Stomach (tissue), 4 donors: Measurements from ENCODE around the gene KLK12.

Experiments used
- CTCF ChIP-seq, 7 experiments: fragments of 450-650 bp in 4 of 7; fragments of 200-600 bp in 3 of 7; sonication (generic) in 3 of 7; IDR thresholded peaks; one replicate each; pipeline ENCODE4 v1.5.1; 2016 to 2019; ENCODE audit warnings: antibody characterized with exemption in 7 of 7, control low read depth in 2 of 7, mild to moderate bottlenecking in 1 of 7
- EP300 ChIP-seq: sonication (generic); formaldehyde crosslinking; IDR thresholded peaks from one replicate; pipeline ENCODE4 v1.6.1; 2017; ENCODE audit warnings: antibody characterized with exemption
- POLR2A ChIP-seq, 4 donors: fragments of 450-650 bp; IDR thresholded peaks; one replicate each; pipeline ENCODE4 v1.6.1; 2016; ENCODE audit warnings: antibody characterized with exemption in 4 of 4, control low read depth in 2 of 4, mild to moderate bottlenecking in 1 of 4, moderate library complexity in 1 of 4
- POLR2AphosphoS5 ChIP-seq, 3 donors: sonication (generic); formaldehyde crosslinking; IDR thresholded peaks; one replicate each; pipeline ENCODE4 v1.6.1; 2016; ENCODE audit warnings: antibody characterized with exemption in 3 of 3

DNA sequence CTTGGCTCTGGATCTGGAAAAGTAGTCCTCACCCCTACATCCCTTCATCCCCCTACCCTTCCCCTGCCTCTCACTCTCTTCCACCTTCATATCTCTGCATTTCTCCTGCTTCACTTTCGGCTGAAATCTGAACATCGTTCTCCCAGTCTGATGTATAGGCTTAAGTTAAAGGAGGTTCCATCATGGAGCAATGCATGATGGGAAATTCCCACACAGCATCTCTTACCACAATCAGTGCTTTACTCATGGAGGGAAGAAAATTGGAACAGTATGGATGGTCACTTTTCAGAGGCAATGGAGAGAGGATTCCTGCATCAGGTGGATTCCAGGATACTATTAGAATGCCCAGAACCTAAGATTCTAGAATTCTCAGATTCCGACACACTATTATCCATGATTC lies 27.3 kb downstream of the KLK12 start:
- no peak for TF ChIP-seq CTCF (IDR thresholded peaks at IDR 0.05)
- no peak for TF ChIP-seq POLR2A (IDR thresholded peaks at IDR 0.05)
- TF ChIP-seq EP300, result no peak
- TF ChIP-seq POLR2AphosphoS5 (IDR thresholded peaks at IDR 0.05), result no peak
